ENCODE measurements around the gene ZNF883.

DNA sequence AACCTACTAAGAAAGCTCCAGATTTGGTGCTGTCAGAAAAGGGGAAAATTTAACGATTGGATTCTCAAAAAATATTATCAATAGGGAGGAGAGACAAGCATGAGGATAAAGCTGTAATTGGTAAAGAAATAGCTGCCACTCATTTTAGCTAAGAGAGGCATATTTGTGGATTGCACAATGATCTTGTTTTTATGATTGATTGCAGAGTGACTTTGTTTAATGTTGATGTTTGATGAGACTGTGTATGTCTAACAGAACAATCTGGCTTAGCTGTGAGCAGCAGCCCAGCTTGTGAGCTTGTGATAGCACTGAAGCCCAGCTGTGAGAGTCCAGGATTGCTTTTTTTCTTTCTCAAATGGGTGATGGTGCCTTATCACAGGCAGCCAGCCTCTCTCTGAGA is 56.4 kb downstream of the ZNF883 start:
- TF ChIP-seq JUND (IDR thresholded peaks at IDR 0.05) = no peak
- no peak for TF ChIP-seq EGR1 (IDR thresholded peaks at IDR 0.05; ENCODE audit: low read depth)
- TF ChIP-seq, protein P1, sequence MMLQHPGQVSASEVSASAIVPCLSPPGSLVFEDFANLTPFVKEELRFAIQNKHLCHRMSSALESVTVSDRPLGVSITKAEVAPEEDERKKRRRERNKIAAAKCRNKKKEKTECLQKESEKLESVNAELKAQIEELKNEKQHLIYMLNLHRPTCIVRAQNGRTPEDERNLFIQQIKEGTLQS (IDR thresholded peaks at IDR 0.05) = no peak
- TF ChIP-seq SP1 (IDR thresholded peaks at IDR 0.05; ENCODE audit: low read depth) = no peak
- TF ChIP-seq, protein P2, sequence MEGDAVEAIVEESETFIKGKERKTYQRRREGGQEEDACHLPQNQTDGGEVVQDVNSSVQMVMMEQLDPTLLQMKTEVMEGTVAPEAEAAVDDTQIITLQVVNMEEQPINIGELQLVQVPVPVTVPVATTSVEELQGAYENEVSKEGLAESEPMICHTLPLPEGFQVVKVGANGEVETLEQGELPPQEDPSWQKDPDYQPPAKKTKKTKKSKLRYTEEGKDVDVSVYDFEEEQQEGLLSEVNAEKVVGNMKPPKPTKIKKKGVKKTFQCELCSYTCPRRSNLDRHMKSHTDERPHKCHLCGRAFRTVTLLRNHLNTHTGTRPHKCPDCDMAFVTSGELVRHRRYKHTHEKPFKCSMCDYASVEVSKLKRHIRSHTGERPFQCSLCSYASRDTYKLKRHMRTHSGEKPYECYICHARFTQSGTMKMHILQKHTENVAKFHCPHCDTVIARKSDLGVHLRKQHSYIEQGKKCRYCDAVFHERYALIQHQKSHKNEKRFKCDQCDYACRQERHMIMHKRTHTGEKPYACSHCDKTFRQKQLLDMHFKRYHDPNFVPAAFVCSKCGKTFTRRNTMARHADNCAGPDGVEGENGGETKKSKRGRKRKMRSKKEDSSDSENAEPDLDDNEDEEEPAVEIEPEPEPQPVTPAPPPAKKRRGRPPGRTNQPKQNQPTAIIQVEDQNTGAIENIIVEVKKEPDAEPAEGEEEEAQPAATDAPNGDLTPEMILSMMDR (IDR thresholded peaks at IDR 0.05 in 2 of 3, conservative IDR thresholded peaks at IDR 0.05 in 1 of 3; ENCODE audit: borderline replicate concordance in 1 of 3, insufficient read depth in 1 of 3, low read depth in 2 of 3, low read length in 2 of 3) = no peak
- no peak for TF ChIP-seq POLR2A (IDR thresholded peaks at IDR 0.05; ENCODE audit: borderline replicate concordance, extremely low read depth, insufficient read depth, insufficient read length)
- no peak for TF ChIP-seq POLR2AphosphoS5 (IDR thresholded peaks at IDR 0.05; ENCODE audit: low read depth, low read length)
- TF ChIP-seq CBX3 (IDR thresholded peaks at IDR 0.05; ENCODE audit: low read depth) = no peak
- TF ChIP-seq RAD21 (IDR thresholded peaks at IDR 0.05; ENCODE audit: low read depth) = no peak

Data from HCT116 (cell line).